Psoas muscle (tissue), 8 donors: ENCODE measurements around the gene YPEL2. TPM values are rescaled to one million over a fixed set of nuclear protein-coding genes. Genes with fewer than 3 reads are reported as not detected.

Source experiments
- ATAC-seq, 4 donors: fragments of 200-7000 bp; cut with Tn5 transposase; one replicate each; pipeline ENCODE4 v1.9.1; 2020; ENCODE audit warnings: moderate library complexity in 3 of 4, mild to moderate bottlenecking in 2 of 4
- DNase-seq, 2 donors: peaks; one replicate each; pipeline ENCODE4 v3.0.0-alpha.2; 2020
- H3K27ac ChIP-seq: fragments of 200-600 bp; one replicate; pipeline ENCODE4 v1.8.0; 2022
- H3K27me3 ChIP-seq, 3 donors: fragments of 200-600 bp in 1 of 3; one replicate each; pipeline versions ENCODE4 v1.6.1 to v1.8.0; 2013 to 2022; ENCODE audit warnings: low read length in 2 of 3, mild to moderate bottlenecking in 2 of 3, moderate library complexity in 1 of 3; ENCODE audit not compliant: insufficient read depth in 3 of 3
- H3K36me3 ChIP-seq, 2 donors: fragments of 200-600 bp in 1 of 2; one replicate each; pipeline versions ENCODE4 v1.6.1 to v1.8.0; 2013 to 2022; ENCODE audit warnings: low read depth in 1 of 2, mild to moderate bottlenecking in 1 of 2, moderate library complexity in 1 of 2; ENCODE audit not compliant: insufficient read depth in 1 of 2
- H3K4me1 ChIP-seq: fragments of 200-600 bp; one replicate; pipeline ENCODE4 v1.8.0; 2022
- H3K4me3 ChIP-seq: fragments of 200-600 bp; one replicate; pipeline ENCODE4 v1.8.0; 2022; ENCODE audit warnings: mild to moderate bottlenecking
- H3K9me3 ChIP-seq: fragments of 200-600 bp; one replicate; pipeline ENCODE4 v1.8.0; 2022
- WGBS, 3 donors: extraction: QIAGEN DNeasy Blood & Tissue Kit; methylation state at CpG; one replicate each; pipeline versions ENCODE4 v1.1.6 to v1.1.7; 2013; 5-methylcytosine and 5-hydroxymethylcytosine counted together
- intact Hi-C, 2 donors: fragments of 100-400 bp; cut with DNase I; formaldehyde crosslinking; loops; one replicate each; pipeline versions ENCODE4 v1.11.0 to v1.14.2; 2022
- long read RNA-seq, 2 donors: library from polyadenylated mRNA; unstranded; transcript quantifications; one replicate each; pipeline ENCODE4 v2.0.0, GENCODE V29; 2021
- polyA plus RNA-seq, 3 donors: library from polyadenylated mRNA; stranded (reverse); fragments of 200-250 nt; gene quantifications; one replicate each; pipeline ENCODE4 v1.2.3, GENCODE V29; 2013
- total RNA-seq, 4 donors: library from RNA; stranded (reverse); fragmentation: NEBNext Ultra II Directional in 2 of 4; extraction: Animal tissue kit (Norgen Biotek cat#: 25700) in 2 of 4; gene quantifications; one replicate each; pipeline versions ENCODE4 v1.2.1 to v1.2.4, GENCODE V29; 2021 to 2023
- TF ChIP-seq, protein P1 (sequence below): fragments of 200-600 bp; IDR thresholded peaks from one replicate; pipeline ENCODE4 v1.8.0; 2022; ENCODE audit warnings: antibody characterized with exemption
- donor health status: healthy with polysubstance abuse.
- donor health status: DM: no; HTN: no; CAD: no; lungs with moderate emphysema.
- donor health status: Bipolar disorder and iron deficiency.
- donor health status: healthy.
- donor health status: DM: yes; HTN: yes; CAD: no.
- donor health status: DM: no; HTN: no; CAD: no.
- donor health status: DM: no; HTN: no; CAD: no.
- donor health status: DM: yes; HTN: yes; CAD: no.

Gene YPEL2, protein sequence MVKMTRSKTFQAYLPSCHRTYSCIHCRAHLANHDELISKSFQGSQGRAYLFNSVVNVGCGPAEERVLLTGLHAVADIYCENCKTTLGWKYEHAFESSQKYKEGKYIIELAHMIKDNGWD
- 10 to 100 TPM; 19.9 to 47.8 (median 22.3) TPM for total RNA-seq
- 10 to 100 TPM in 1 of 3 donors, 1 to 10 TPM in 2; 1.9 to 10.6 (median 6.9) TPM for polyA plus RNA-seq
- long read RNA-seq, donor 1, full-length matches to known transcripts = 11 of 29 reads
- long read RNA-seq, donor 1, partial matches to known transcripts = 1 of 29 reads
- long read RNA-seq, donor 1, other reads (novel, unspliced or antisense) = 17 of 29 reads
- long read RNA-seq, donor 2, full-length matches to known transcripts = 17 of 29 reads
- long read RNA-seq, donor 2, partial matches to known transcripts = 0 of 29 reads
- long read RNA-seq, donor 2, other reads (novel, unspliced or antisense) = 12 of 29 reads

DNA sequence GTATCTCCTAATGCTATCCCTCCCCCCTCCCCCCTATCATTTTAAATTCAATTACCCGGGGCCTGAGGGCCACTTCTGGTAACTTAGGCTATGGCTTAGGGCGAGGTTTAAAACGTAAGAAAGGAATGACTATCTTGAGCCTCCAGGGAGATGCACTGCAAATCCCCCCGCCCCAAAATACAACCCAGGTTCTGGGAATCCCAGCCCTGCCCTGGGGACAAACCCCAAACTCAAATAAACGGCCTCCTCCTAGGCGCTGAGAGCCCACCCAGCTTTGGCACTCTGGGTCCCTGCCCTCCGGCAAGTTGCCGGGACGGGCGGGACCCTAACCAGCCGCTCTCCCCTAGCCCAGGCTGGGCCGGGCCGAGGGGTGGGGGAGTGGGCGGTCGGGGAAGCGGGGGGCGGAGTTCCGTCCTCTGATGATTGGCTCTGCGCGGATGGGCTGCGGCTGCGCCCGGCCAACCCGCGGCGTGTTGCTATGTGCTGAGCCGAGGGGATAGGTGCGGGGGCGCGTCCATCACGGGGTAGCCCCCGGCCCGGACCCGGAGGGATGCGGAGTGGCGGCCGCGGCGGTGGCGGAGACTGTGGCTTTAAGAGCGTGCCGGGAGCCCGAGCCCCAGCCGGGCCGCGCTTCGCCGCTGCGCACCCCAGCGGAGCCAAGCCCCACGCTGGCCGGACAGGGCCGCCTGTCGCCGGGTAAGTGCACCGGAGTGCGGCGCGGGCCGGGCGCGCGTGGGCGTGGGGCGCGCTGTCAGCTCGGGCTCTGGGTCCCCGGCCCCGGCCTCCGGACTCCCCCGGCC lies at the start of gene YPEL2:
Gene YPEL2, plus strand, starts transcription at position 527 of the 800 bp plus-strand sequence. CDS start 21,755 bp downstream, outside the sequence.
- WGBS, 3 donors = 0 to 1% (median 1%) methylated on average over 17 to 71 of the region's 71 CpGs
- Histone ChIP-seq H3K4me1 (peaks cover 53% of the 10 kb centered on the region), H3K27me3 (no peaks in the 10 kb centered on the region), H3K36me3 (no peaks in the 10 kb centered on the region), H3K27ac (peak within 1 kb of the TSS; percentile 98), H3K9me3 (no peaks in the 10 kb centered on the region), H3K4me3 (peak within 1 kb of the TSS; percentile 89)
- DNase-seq (peak; percentile 98), ATAC-seq (peak; percentile 88 to 95 (median 91))
- TF ChIP-seq, protein P1, sequence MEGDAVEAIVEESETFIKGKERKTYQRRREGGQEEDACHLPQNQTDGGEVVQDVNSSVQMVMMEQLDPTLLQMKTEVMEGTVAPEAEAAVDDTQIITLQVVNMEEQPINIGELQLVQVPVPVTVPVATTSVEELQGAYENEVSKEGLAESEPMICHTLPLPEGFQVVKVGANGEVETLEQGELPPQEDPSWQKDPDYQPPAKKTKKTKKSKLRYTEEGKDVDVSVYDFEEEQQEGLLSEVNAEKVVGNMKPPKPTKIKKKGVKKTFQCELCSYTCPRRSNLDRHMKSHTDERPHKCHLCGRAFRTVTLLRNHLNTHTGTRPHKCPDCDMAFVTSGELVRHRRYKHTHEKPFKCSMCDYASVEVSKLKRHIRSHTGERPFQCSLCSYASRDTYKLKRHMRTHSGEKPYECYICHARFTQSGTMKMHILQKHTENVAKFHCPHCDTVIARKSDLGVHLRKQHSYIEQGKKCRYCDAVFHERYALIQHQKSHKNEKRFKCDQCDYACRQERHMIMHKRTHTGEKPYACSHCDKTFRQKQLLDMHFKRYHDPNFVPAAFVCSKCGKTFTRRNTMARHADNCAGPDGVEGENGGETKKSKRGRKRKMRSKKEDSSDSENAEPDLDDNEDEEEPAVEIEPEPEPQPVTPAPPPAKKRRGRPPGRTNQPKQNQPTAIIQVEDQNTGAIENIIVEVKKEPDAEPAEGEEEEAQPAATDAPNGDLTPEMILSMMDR = no peak
- intact Hi-C loops = loop anchor here in 1 of 2 donors (2.0 to 5.0 kb wide), 2 partner anchors 36 to 105 kb away; no protein-coding TSS in a partner anchor

- ATAC-seq = no peak
- H3K9me3 ChIP-seq = no peaks in the 10 kb centered on the region
- no peak overlapping the region for H3K27ac ChIP-seq
- TF ChIP-seq, protein P1 = no peak
- intact Hi-C loops = no loop called here
- DNase-seq = no peak
- no peak overlapping the region for H3K4me3 ChIP-seq
- H3K4me1 ChIP-seq = no peaks in the 10 kb centered on the region
- no peaks in the 10 kb centered on the region for H3K36me3 ChIP-seq
- WGBS, 3 donors = 67 to 73% (median 69%) methylated on average over 4 of the region's 4 CpGs
- no peaks in the 10 kb centered on the region for H3K27me3 ChIP-seq
Measured at GRCh38 chr17:59284317-59284716, 47.1 kb upstream of the YPEL2 start.

- Histone ChIP-seq H3K27me3 (no peaks in the 10 kb centered on the region), H3K27ac (no peak overlapping the region), H3K4me3 (no peak overlapping the region), H3K36me3 (no peaks in the 10 kb centered on the region), H3K9me3 (no peaks in the 10 kb centered on the region), H3K4me1 (no peaks in the 10 kb centered on the region)
- 42 to 63% (median 43%) methylated on average over 1 of the region's 1 CpG for WGBS, 3 donors
- DNase-seq (no peak), ATAC-seq (no peak)
- intact Hi-C loops = no loop called here
- TF ChIP-seq, protein P1 = no peak
Measured at GRCh38 chr17:59287452-59287851, 44.0 kb upstream of the YPEL2 start.

DNA sequence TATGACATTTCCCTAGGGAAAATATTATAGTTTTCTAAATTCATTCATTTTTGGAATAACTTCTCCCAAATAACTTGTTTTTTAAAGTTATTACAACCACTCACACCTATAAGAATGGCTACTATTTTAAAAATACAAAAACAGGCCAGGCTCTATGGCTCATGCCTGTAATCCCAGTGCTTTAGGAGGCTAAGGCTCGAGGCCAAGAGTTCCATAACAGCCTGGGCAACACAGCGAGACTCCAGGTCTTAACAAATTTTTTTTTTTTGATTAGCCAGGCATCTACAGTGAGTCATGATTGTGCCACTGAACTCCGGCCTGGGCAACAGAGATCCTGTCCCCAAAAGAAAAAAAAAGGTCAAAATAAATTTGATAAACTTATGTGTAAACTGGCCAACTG lies 43.6 kb upstream of the YPEL2 start:
- Histone ChIP-seq H3K9me3 (no peaks in the 10 kb centered on the region), H3K4me3 (no peak overlapping the region), H3K27ac (no peak overlapping the region), H3K27me3 (no peaks in the 10 kb centered on the region), H3K36me3 (no peaks in the 10 kb centered on the region), H3K4me1 (no peaks in the 10 kb centered on the region)
- DNase-seq (no peak), ATAC-seq (no peak)
- 72 to 78% (median 76%) methylated on average over 3 of the region's 3 CpGs for WGBS, 3 donors
- TF ChIP-seq, protein P1 = no peak
- intact Hi-C loops = no loop called here
